NB4 (cell line): Measurements from ENCODE around the gene IQGAP1.

ENCODE experiments used
- DNase-seq: peaks from one replicate; pipeline ENCODE4 v3.0.0; 2010; ENCODE audit warnings: low read depth
- H3K4me3 ChIP-seq: one replicate; pipeline ENCODE4 v1.5.1; 2011; ENCODE audit warnings: mild to moderate bottlenecking, low read depth, low read length, moderate library complexity
- CTCF ChIP-seq: IDR thresholded peaks from one replicate; pipeline ENCODE4 v1.5.1; 2012; ENCODE audit warnings: low read depth, low read length
- MAX ChIP-seq: IDR thresholded peaks from 2 replicates; pipeline ENCODE4 v1.6.1; 2011; ENCODE audit warnings: low read depth, low read length
- MYC ChIP-seq: IDR thresholded peaks from 2 replicates; pipeline ENCODE4 v1.6.1; 2011; ENCODE audit warnings: low read depth, low read length
- POLR2A ChIP-seq: IDR thresholded peaks from 2 replicates; pipeline ENCODE4 v1.6.1; 2011; ENCODE audit warnings: mild to moderate bottlenecking; ENCODE audit not compliant: insufficient read length; ENCODE audit errors: extremely low read depth

Gene IQGAP1

GRCh38 chr15:90354986-90355385, 33.1 kb upstream of the IQGAP1 start:
- H3K4me3 ChIP-seq = no peak overlapping the region
- no peak for DNase-seq
- TF ChIP-seq MYC = no peak
- TF ChIP-seq MAX = no peak
- TF ChIP-seq CTCF = no peak
- TF ChIP-seq POLR2A = no peak

GRCh38 chr15:90358124-90359033, 29.7 kb upstream of the IQGAP1 start:
- DNase-seq = peak; percentile 48
- H3K4me3 ChIP-seq = no peak overlapping the region
- no peak for TF ChIP-seq CTCF
- no peak for TF ChIP-seq MYC
- TF ChIP-seq POLR2A = no peak
- no peak for TF ChIP-seq MAX

- TF ChIP-seq MYC = no peak
- no peak for TF ChIP-seq MAX
- no peak for TF ChIP-seq POLR2A
- no peak for TF ChIP-seq CTCF
- DNase-seq = no peak
- no peak overlapping the region for H3K4me3 ChIP-seq
Observed at GRCh38 chr15:90360746-90361145, 27.3 kb upstream of the IQGAP1 start.

- no peak for DNase-seq
- no peak overlapping the region for H3K4me3 ChIP-seq
- TF ChIP-seq POLR2A (no peak), MAX (no peak), CTCF (no peak), MYC (no peak)
Observed at GRCh38 chr15:90362936-90363212, 25.2 kb upstream of the IQGAP1 start.

GRCh38 chr15:90364251-90364650, 23.8 kb upstream of the IQGAP1 start:
- TF ChIP-seq MYC (no peak), CTCF (no peak), MAX (no peak), POLR2A (no peak)
- no peak overlapping the region for H3K4me3 ChIP-seq
- DNase-seq = no peak
